Adipocyte (in vitro differentiated cells): ENCODE results near the gene MLLT1.
"Not testable (repeated sequence)": the region's sequence is repeated elsewhere in the genome, so short reads cannot be mapped to it uniquely, and the experiment has no call there.

Experiments
- DNase-seq: peaks from one replicate; pipeline ENCODE4 v3.0.0-alpha.2; 2015; ENCODE audit warnings: low read depth
- H3K27me3 ChIP-seq: replicated peaks from 2 replicates; pipeline ENCODE4 v1.7.0; 2013; ENCODE audit warnings: mild to moderate bottlenecking, low read length, moderate library complexity; ENCODE audit not compliant: control insufficient read depth, insufficient read depth
- H3K36me3 ChIP-seq: 2 replicates; pipeline ENCODE4 v1.7.0; 2013; ENCODE audit warnings: low read length, mild to moderate bottlenecking, moderate library complexity; ENCODE audit not compliant: control insufficient read depth, insufficient read depth, severe bottlenecking
- H3K4me1 ChIP-seq: 2 replicates; pipeline ENCODE4 v1.7.0; 2013; ENCODE audit warnings: mild to moderate bottlenecking, low read length, moderate library complexity; ENCODE audit not compliant: control insufficient read depth, insufficient read depth
- H3K4me3 ChIP-seq: 2 replicates; pipeline ENCODE4 v1.7.0; 2013; ENCODE audit warnings: mild to moderate bottlenecking, low read length, moderate library complexity
- H3K9ac ChIP-seq: 2 replicates; pipeline ENCODE4 v1.7.0; 2013; ENCODE audit warnings: mild to moderate bottlenecking, low read length, moderate library complexity
- H3K9me3 ChIP-seq: 2 replicates; pipeline ENCODE4 v1.7.0; 2013; ENCODE audit warnings: mild to moderate bottlenecking, low read length, moderate library complexity; ENCODE audit not compliant: control insufficient read depth

The MLLT1 gene

GRCh38 chr19:6297202-6297601 is 17.4 kb upstream of the MLLT1 start:
- no peak for DNase-seq
- Histone ChIP-seq H3K36me3 (no peaks in the 10 kb centered on the region), H3K4me3 (no peak overlapping the region), H3K9ac (no peak overlapping the region), H3K27me3 (peaks cover 8% of the 10 kb centered on the region), H3K9me3 (peaks cover 23% of the 10 kb centered on the region), H3K4me1 (no peaks in the 10 kb centered on the region)

DNA sequence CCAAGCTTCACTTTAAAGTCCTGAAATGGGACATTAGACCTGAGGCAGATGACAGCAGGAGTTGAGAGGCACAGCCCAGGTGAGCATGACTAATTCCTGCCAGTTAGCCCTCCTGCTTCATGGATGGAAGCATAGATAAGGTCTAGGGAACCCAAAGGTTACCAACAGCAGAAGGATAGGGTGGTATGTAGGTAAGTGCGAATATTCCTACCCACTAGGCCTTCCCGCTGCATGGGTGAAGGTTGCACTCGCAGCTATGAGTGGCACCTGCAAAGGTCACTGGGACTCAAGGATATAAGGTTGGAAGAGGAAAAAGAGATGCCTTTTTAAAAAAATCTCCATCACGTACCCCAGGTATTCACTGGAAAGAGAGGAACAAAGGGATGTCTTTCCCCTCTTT is 12.2 kb upstream of the MLLT1 start:
- Histone ChIP-seq H3K9me3 (peaks cover 59% of the 10 kb centered on the region), H3K4me3 (peak overlapping the region; percentile 4), H3K4me1 (no peaks in the 10 kb centered on the region), H3K27me3 (peaks cover 2% of the 10 kb centered on the region), H3K36me3 (no peaks in the 10 kb centered on the region), H3K9ac (no peak overlapping the region)
- DNase-seq = no peak

- H3K36me3 ChIP-seq = no peaks in the 10 kb centered on the region
- H3K9me3 ChIP-seq = peaks cover 60% of the 10 kb centered on the region
- H3K9ac ChIP-seq = no peak overlapping the region
- DNase-seq = no peak
- no peak overlapping the region for H3K4me3 ChIP-seq
- H3K27me3 ChIP-seq = no peaks in the 10 kb centered on the region
- no peaks in the 10 kb centered on the region for H3K4me1 ChIP-seq
Measured at GRCh38 chr19:6288737-6289136, 9.0 kb upstream of the MLLT1 start.

DNA sequence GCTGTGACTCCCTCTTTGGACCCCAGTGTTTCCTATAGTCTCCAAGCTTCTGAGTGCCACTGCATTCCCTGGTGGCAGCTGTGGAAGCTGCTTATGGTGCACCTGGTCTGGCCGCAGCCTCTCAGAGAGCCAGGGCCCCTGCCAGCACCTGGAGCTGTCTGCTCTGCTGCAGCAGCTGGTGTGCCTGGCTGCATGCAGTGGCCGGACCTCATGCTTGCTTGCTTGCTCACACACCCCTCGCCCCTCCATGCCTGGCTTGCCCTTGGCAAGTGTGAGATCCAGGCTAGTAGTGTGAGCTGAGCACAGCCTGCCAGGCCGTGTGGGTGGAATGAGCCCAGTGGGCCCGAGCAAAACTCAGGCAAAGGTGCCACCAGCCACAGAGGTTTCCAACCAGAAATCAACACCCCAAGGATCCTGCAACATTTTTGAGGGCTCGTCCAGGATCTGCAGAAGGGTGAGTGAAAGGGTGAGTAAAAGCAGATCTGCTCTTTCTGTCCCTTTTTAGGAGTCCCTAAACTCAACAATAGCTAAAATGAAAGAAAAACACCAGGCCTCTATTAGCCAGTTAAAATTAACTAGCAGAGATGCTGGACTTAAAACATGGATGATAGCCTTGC is 7.6 kb upstream of the MLLT1 start:
- H3K9ac ChIP-seq = no peak overlapping the region
- no peak overlapping the region for H3K4me3 ChIP-seq
- H3K9me3 ChIP-seq = peaks cover 48% of the 10 kb centered on the region
- no peaks in the 10 kb centered on the region for H3K36me3 ChIP-seq
- DNase-seq = peak; percentile 10
- no peaks in the 10 kb centered on the region for H3K27me3 ChIP-seq
- no peaks in the 10 kb centered on the region for H3K4me1 ChIP-seq

DNA sequence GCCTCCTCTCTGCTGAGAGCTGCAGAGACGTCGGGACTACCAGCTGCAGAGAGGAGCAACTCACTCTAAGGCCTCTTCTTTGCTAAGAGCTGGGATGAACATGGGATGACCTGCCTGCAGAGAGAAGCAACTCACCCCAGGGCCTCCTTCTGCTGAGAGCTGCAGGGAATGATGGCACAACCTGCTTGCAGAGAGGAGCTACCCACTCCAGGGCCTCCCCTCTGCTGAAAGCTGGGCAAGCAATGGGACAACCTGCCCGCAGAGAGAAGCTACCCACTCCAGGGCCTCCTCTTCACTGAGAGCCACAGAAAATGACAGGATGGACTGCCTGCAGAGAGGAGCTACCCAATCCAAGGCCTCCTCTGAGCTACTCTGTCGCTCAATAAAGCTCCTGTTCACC is 6.9 kb upstream of the MLLT1 start:
- Histone ChIP-seq H3K27me3 (no peaks in the 10 kb centered on the region), H3K9ac (no peak overlapping the region), H3K4me3 (no peak overlapping the region), H3K4me1 (no peaks in the 10 kb centered on the region), H3K9me3 (peaks cover 41% of the 10 kb centered on the region), H3K36me3 (no peaks in the 10 kb centered on the region)
- DNase-seq = no peak

DNA sequence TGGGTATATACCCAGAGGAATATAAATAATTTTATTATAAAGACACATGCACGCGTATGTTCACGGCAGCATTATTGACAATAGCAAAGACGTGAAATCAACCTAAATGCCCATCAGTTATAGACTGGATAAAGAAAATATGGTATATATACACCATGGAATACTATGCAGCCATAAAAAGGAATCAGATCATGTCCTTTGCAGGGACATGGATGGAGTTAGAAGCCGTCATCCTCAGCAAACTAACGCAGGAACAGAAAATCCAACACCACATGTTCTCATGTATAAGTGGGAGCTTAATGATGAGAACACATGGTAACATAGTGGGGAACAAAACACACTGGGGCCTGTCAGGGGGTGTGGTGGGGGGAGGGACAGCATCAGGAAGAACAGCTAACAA is 2.6 kb upstream of the MLLT1 start:
- not testable (repeated sequence) for H3K4me3 ChIP-seq, DNase-seq, H3K9ac ChIP-seq

DNA sequence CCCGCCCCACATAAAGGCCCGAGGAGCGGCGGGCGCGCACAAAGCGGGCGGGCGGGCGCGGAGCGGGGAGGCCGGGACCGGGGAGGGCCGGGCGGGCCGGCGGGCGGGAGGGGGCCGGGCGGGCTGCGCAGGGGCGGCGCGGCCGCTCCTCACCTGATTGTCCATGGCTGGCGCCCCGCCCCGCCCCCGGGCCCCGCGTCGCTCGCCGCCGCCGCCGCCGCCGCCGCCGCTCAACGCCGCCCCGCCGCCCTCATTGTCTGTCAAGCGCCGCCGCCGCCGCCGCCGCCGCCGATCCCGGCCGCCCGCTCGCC is 200 bp downstream of the MLLT1 start:
- Histone ChIP-seq H3K27me3 (no peaks in the 10 kb centered on the region), H3K9me3 (no peaks in the 10 kb centered on the region), H3K36me3 (no peaks in the 10 kb centered on the region), H3K9ac (peak overlapping the region; percentile 95), H3K4me3 (peak overlapping the region; percentile 91), H3K4me1 (peaks cover 44% of the 10 kb centered on the region)
- DNase-seq = no peak

More for the DNA sequence above, 2.6 kb upstream of the MLLT1 start:
- H3K36me3 ChIP-seq, H3K27me3 ChIP-seq: not testable (repeated sequence)
- Histone ChIP-seq H3K9me3 (peaks cover 13% of the 10 kb centered on the region), H3K4me1 (peaks cover 16% of the 10 kb centered on the region)

DNA sequence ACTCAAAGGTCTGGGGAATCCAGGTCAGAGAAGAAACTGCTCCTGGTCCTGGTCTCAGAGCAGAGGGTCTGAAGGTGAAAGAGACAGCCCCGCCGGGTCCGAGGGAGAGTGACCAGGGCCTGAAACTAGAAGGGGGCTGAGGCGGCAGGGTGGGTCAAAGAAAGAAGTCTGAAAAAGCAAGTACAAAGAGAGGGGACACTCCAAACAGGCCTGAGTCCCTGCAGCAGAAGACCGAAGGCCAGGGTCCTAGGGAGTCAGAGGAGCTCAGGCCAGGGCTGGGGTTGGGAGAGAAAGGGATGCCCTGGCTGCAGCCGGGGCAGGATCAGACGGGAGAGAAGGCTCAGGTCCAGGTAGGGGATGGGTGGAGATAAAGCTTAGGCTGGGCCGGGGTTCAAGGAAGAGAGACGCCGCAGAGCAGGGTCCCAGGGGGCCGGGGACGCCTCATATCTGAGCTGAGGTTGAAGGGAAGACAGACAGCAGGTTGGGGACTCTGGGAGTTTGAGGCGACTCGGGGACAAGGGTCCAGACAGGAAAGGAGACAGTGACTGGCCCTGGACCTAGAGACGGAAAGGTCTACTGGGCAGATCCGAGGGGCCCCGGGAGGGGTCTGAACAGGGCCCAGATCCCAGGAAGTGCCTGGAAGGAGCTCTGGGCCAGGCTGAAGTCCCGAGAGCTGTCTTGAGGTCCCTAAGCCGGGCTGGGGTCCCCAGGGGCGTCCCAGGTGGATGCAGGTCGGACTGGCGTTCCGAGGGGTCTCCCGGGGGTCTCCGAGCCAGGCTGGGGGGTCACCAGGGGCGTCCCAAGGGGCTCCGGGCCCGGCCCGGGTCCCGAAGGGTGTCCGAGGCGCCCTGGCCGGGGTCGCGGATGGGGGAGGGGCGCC is 795 bp downstream of the MLLT1 start:
- peak overlapping the region; percentile 91 for H3K4me3 ChIP-seq
- H3K4me1 ChIP-seq = peaks cover 50% of the 10 kb centered on the region
- no peaks in the 10 kb centered on the region for H3K27me3 ChIP-seq
- H3K9me3 ChIP-seq = no peaks in the 10 kb centered on the region
- peak overlapping the region; percentile 95 for H3K9ac ChIP-seq
- no peaks in the 10 kb centered on the region for H3K36me3 ChIP-seq
- peak; percentile 42 for DNase-seq

DNA sequence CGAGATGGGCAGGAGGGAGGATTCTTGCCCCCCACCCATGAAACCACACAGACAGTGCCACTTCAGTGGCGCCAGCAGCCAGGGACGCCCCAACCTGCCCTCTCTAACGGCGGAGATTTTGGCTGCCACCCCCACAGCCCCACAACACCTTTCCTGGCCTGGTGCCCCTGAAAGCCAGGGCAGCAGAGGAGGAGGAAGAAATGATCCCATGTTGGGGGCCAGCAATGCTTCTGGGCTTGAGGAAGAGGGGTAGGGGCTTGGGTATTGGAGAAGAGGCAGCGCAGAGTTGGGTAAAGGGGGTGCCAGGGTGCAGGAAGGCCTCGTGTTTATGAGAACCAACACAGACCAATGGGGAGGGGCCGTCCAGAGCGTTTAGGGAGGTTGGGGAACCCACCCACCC is 1.7 kb downstream of the MLLT1 start:
- DNase-seq = no peak
- Histone ChIP-seq H3K4me3 (peak overlapping the region; percentile 91), H3K27me3 (no peaks in the 10 kb centered on the region), H3K9me3 (no peaks in the 10 kb centered on the region), H3K36me3 (no peaks in the 10 kb centered on the region), H3K4me1 (peaks cover 59% of the 10 kb centered on the region), H3K9ac (peak overlapping the region; percentile 95)

DNA sequence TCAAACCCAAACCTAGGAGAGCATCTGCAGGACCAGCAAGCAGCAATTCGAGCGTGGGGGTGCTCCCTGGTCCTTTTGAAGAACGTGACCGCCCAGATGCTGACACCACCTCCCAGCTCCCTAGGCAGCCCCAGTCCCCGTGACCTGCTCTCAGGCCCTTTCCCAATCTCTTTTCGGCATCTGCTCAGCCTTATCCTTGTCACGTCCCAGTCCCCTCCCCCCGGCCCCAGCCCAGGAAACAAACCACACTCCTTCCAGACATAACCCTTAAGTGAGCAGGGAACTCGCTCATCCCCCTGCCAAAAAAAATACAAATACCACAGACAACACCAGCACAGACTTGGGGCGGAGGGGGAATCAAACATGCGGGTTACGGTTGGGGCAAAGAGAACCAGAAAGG is 3.3 kb downstream of the MLLT1 start:
- peak; percentile 63 for DNase-seq
- Histone ChIP-seq H3K9ac (peak overlapping the region; percentile 95), H3K27me3 (no peaks in the 10 kb centered on the region), H3K9me3 (no peaks in the 10 kb centered on the region), H3K4me3 (peak overlapping the region; percentile 67), H3K36me3 (no peaks in the 10 kb centered on the region), H3K4me1 (peaks cover 75% of the 10 kb centered on the region)

- Histone ChIP-seq H3K9me3 (no peaks in the 10 kb centered on the region), H3K4me1 (peaks cover 87% of the 10 kb centered on the region), H3K4me3 (peak overlapping the region; percentile 51), H3K36me3 (peaks cover 4% of the 10 kb centered on the region), H3K27me3 (no peaks in the 10 kb centered on the region), H3K9ac (peak overlapping the region; percentile 74)
- no peak for DNase-seq
Measured at GRCh38 chr19:6275170-6275744, 4.5 kb downstream of the MLLT1 start.
